Parathyroid adenoma (tissue), 2 donors: ENCODE results near the gene TMEM39B.
"Not testable (repeated sequence)": the region's sequence is repeated elsewhere in the genome, so short reads cannot be mapped to it uniquely, and the experiment has no call there.

Experiments
- H2AFZ ChIP-seq: fragments of 300-600 bp; sonication (generic); one replicate; pipeline ENCODE4 v1.7.0; 2017; ENCODE audit warnings: antibody characterized with exemption, mild to moderate bottlenecking
- H3K27ac ChIP-seq: fragments of 300-600 bp; sonication (generic); one replicate; pipeline ENCODE4 v1.7.0; 2017
- H3K27me3 ChIP-seq: fragments of 300-600 bp; sonication (generic); one replicate; pipeline ENCODE4 v1.7.0; 2017; ENCODE audit warnings: low read length; ENCODE audit not compliant: control insufficient read depth, insufficient read depth
- H3K36me3 ChIP-seq: fragments of 300-600 bp; sonication (generic); one replicate; pipeline ENCODE4 v1.7.0; 2017; ENCODE audit warnings: low read length; ENCODE audit not compliant: control insufficient read depth, insufficient read depth
- H3K4me1 ChIP-seq: fragments of 300-600 bp; sonication (generic); one replicate; pipeline ENCODE4 v1.7.0; 2017; ENCODE audit warnings: control low read depth
- H3K4me2 ChIP-seq: fragments of 300-600 bp; sonication (generic); one replicate; pipeline ENCODE4 v1.7.0; 2017; ENCODE audit warnings: low read length
- H3K4me3 ChIP-seq: fragments of 300-600 bp; sonication (generic); one replicate; pipeline ENCODE4 v1.7.0; 2017; ENCODE audit warnings: low read depth, low read length
- H3K79me2 ChIP-seq: fragments of 300-600 bp; sonication (generic); one replicate; pipeline ENCODE4 v1.7.0; 2017; ENCODE audit warnings: control low read depth
- H3K9ac ChIP-seq: fragments of 300-600 bp; sonication (generic); one replicate; pipeline ENCODE4 v1.7.0; 2017; ENCODE audit warnings: mild to moderate bottlenecking
- H3K9me3 ChIP-seq: fragments of 300-600 bp; sonication (generic); one replicate; pipeline ENCODE4 v1.7.0; 2017; ENCODE audit warnings: low read length; ENCODE audit not compliant: control insufficient read depth
- CTCF ChIP-seq: fragments of 300-600 bp; sonication (generic); IDR thresholded peaks from one replicate; pipeline ENCODE4 v1.7.0; 2017; ENCODE audit warnings: antibody characterized with exemption, mild to moderate bottlenecking
- donor health status: primary hyperparathyroidism.

Gene TMEM39B

GRCh38 chr1:32128479-32128878 is 55.7 kb downstream of the TMEM39B start:
- H3K36me3 ChIP-seq, result no peaks in the 10 kb centered on the region
- H2AFZ ChIP-seq, result no peak overlapping the region
- no peak overlapping the region for H3K9ac ChIP-seq
- no peaks in the 10 kb centered on the region for H3K9me3 ChIP-seq
- H3K4me1 ChIP-seq, result no peaks in the 10 kb centered on the region
- no peak overlapping the region for H3K4me3 ChIP-seq
- H3K27ac ChIP-seq, result no peak overlapping the region
- H3K27me3 ChIP-seq, result no peaks in the 10 kb centered on the region
- peaks cover 23% of the 10 kb centered on the region for H3K79me2 ChIP-seq
- no peak overlapping the region for H3K4me2 ChIP-seq
- TF ChIP-seq CTCF, result no peak

- H3K4me2 ChIP-seq, result no peak overlapping the region
- no peak overlapping the region for H3K9ac ChIP-seq
- TF ChIP-seq CTCF, result no peak
- H3K27ac ChIP-seq, result no peak overlapping the region
- no peak overlapping the region for H3K4me3 ChIP-seq
- no peak overlapping the region for H2AFZ ChIP-seq
- H3K4me1 ChIP-seq, result no peaks in the 10 kb centered on the region
- no peaks in the 10 kb centered on the region for H3K9me3 ChIP-seq
- peaks cover 25% of the 10 kb centered on the region for H3K79me2 ChIP-seq
- H3K27me3 ChIP-seq, result no peaks in the 10 kb centered on the region
- no peaks in the 10 kb centered on the region for H3K36me3 ChIP-seq
These were observed 56.2 kb downstream of the TMEM39B start for GRCh38 chr1:32128964-32129363.

- H3K9me3 ChIP-seq, result not testable (repeated sequence)
These were observed 61.2 kb downstream of the TMEM39B start for GRCh38 chr1:32133950-32134280.

DNA sequence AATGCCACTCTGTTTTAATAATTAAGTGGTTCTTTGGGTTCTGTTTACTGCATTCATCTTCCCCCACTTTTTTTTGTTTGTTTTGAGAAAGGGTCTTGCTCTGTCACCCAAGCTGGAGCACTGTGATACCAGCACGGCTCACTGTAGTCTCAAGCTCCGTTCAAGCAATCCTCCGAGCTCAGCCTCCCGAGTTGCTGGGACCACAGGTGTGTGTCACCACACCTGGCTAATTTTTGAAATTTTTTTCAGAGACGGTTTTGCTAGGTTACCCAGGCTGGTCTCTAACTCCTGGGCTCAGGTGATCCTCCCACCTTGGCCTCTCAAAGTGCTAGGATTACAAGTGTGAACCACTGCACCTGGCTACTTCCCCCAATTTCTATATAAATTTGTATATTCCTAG is 64.4 kb downstream of the TMEM39B start:
- TF ChIP-seq CTCF, result no peak
- no peaks in the 10 kb centered on the region for H3K9me3 ChIP-seq

More at GRCh38 chr1:32133950-32134280, 61.2 kb downstream of the TMEM39B start:
- H3K4me1 ChIP-seq, H3K4me3 ChIP-seq, H3K9ac ChIP-seq, H3K36me3 ChIP-seq, H2AFZ ChIP-seq, H3K4me2 ChIP-seq, H3K27me3 ChIP-seq, H3K27ac ChIP-seq: not testable (repeated sequence)
- H3K79me2 ChIP-seq, result peaks cover 28% of the 10 kb centered on the region

GRCh38 chr1:32138965-32139364 is 66.2 kb downstream of the TMEM39B start:
- Histone ChIP-seq H2AFZ (no peak overlapping the region), H3K27ac (no peak overlapping the region), H3K4me2 (no peak overlapping the region), H3K4me3 (no peak overlapping the region), H3K27me3 (no peaks in the 10 kb centered on the region), H3K79me2 (peaks cover 24% of the 10 kb centered on the region), H3K36me3 (no peaks in the 10 kb centered on the region), H3K9me3 (no peaks in the 10 kb centered on the region), H3K9ac (no peak overlapping the region), H3K4me1 (no peaks in the 10 kb centered on the region)
- TF ChIP-seq CTCF, result no peak

More for the DNA sequence above, 64.4 kb downstream of the TMEM39B start:
- Histone ChIP-seq H3K27ac (no peak overlapping the region), H3K27me3 (no peaks in the 10 kb centered on the region), H3K9ac (no peak overlapping the region), H3K4me1 (no peaks in the 10 kb centered on the region), H3K79me2 (peaks cover 30% of the 10 kb centered on the region), H3K4me3 (no peak overlapping the region), H3K36me3 (no peaks in the 10 kb centered on the region), H2AFZ (no peak overlapping the region), H3K4me2 (no peak overlapping the region)
